K562 (cell line): ENCODE measurements around the gene INTS6.

Source experiments
- HDGF ChIP-seq: fragments of 450-650 bp; IDR thresholded peaks from 2 replicates; pipeline ENCODE4 v1.6.1; 2016
- MIER1 ChIP-seq: fragments of 450-650 bp; IDR thresholded peaks from 2 replicates; pipeline ENCODE4 v1.6.1; 2016; ENCODE audit warnings: antibody characterized with exemption, mild to moderate bottlenecking, low read depth
- POLR2A ChIP-seq: fragments of 450-650 bp; conservative IDR thresholded peaks from 2 replicates; pipeline ENCODE4 v1.6.1; 2016
- RERE ChIP-seq: sonication (generic); formaldehyde crosslinking; IDR thresholded peaks from 2 replicates; pipeline ENCODE4 v1.8.0; 2023; ENCODE audit warnings: missing genetic modification reagents, mild to moderate bottlenecking, borderline replicate concordance
- ZNF311 ChIP-seq: fragments of 250-450 bp; sonication (Bioruptor Pico); IDR thresholded peaks from 2 replicates; pipeline ENCODE4 v1.4.0; 2020; ENCODE audit warnings: mild to moderate bottlenecking, moderate library complexity
- ZNF354B ChIP-seq: fragments of 250-450 bp; sonication (Bioruptor Pico); IDR thresholded peaks from 2 replicates; pipeline ENCODE4 v1.4.0; 2020
- ZZZ3 ChIP-seq: fragments of 450-650 bp; IDR thresholded peaks from 2 replicates; pipeline ENCODE4 v1.6.1; 2016; ENCODE audit warnings: antibody characterized with exemption, mild to moderate bottlenecking, moderate library complexity
- TF ChIP-seq, protein P1 (sequence below), 3 experiments: IDR thresholded peaks in 2 of 3; conservative IDR thresholded peaks in 1 of 3; 2 replicates each; pipeline ENCODE4 v1.5.1; 2011 to 2012; ENCODE audit warnings: low read length in 3 of 3, mild to moderate bottlenecking in 3 of 3, control low read depth in 2 of 3, improper control_type of control experiment in 1 of 3, inconsistent platforms in 1 of 3, low read depth in 1 of 3, mixed read lengths in 1 of 3, moderate library complexity in 1 of 3; ENCODE audit not compliant: insufficient read depth in 2 of 3

- TF ChIP-seq ZNF354B = no peak
- no peak for TF ChIP-seq HDGF
- no peak for TF ChIP-seq ZNF311 (CRISPR knock-in tag)
- TF ChIP-seq POLR2A = no peak
- TF ChIP-seq, protein P1, sequence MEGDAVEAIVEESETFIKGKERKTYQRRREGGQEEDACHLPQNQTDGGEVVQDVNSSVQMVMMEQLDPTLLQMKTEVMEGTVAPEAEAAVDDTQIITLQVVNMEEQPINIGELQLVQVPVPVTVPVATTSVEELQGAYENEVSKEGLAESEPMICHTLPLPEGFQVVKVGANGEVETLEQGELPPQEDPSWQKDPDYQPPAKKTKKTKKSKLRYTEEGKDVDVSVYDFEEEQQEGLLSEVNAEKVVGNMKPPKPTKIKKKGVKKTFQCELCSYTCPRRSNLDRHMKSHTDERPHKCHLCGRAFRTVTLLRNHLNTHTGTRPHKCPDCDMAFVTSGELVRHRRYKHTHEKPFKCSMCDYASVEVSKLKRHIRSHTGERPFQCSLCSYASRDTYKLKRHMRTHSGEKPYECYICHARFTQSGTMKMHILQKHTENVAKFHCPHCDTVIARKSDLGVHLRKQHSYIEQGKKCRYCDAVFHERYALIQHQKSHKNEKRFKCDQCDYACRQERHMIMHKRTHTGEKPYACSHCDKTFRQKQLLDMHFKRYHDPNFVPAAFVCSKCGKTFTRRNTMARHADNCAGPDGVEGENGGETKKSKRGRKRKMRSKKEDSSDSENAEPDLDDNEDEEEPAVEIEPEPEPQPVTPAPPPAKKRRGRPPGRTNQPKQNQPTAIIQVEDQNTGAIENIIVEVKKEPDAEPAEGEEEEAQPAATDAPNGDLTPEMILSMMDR (IDR thresholded peaks at IDR 0.05 in 2 of 3, conservative IDR thresholded peaks at IDR 0.05 in 1 of 3; ENCODE audit: insufficient read depth in 2 of 3, low read depth in 1 of 3, low read length in 3 of 3) = no peak
- TF ChIP-seq ZZZ3 = no peak
- TF ChIP-seq MIER1 = no peak
- no peak for TF ChIP-seq RERE (CRISPR knock-in tag)
Measured at GRCh38 chr13:51373451-51373850, 79.4 kb downstream of the INTS6 start.
